Stimulated activated CD4-positive, alpha-beta T cell treated with anti-CD3 and anti-CD28 coated beads, Interleukin-15, amount 100 ng/mL, for 24 hours (primary cell): ENCODE data around the gene SSBP4.
A peak's percentile ranks its signal among the peaks of the same experiment; 100 is the strongest.
"Not testable (repeated sequence)": the region's sequence is repeated elsewhere in the genome, so short reads cannot be mapped to it uniquely, and the experiment has no call there.

Source experiments
- DNase-seq: peaks from one replicate; pipeline ENCODE4 v3.0.0-alpha.2; 2020

The SSBP4 gene

DNA sequence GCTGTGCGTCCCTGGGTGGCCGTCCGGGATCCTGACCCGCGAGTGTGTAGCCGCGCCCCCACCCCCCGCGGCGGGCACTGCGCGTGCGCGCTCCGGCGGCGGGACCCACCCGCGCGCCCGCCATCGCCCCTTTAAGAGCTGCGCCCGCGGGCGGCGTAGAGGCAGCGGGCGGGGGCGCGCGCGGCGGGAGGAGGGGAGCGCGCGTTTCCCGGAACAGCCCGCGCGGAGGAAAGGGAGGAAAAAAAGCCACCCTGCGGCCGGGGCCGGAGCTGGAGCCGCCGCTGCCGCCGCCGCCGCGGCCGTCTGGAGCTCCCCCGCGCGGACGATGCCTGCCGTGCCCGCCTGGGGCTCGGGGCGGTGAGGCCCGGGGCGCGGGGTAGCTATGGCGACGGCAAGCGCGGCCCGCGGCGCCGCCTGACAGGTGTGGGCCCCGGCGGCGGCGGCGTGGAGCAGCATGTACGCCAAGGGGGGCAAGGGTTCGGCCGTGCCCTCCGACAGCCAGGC, at the start of gene SSBP4:
Gene SSBP4, plus strand, starts transcription at position 204 of the 504 bp plus-strand sequence. Its CDS starts 251 bp downstream, at position 455.
- DNase-seq, result peak; percentile 78

DNA sequence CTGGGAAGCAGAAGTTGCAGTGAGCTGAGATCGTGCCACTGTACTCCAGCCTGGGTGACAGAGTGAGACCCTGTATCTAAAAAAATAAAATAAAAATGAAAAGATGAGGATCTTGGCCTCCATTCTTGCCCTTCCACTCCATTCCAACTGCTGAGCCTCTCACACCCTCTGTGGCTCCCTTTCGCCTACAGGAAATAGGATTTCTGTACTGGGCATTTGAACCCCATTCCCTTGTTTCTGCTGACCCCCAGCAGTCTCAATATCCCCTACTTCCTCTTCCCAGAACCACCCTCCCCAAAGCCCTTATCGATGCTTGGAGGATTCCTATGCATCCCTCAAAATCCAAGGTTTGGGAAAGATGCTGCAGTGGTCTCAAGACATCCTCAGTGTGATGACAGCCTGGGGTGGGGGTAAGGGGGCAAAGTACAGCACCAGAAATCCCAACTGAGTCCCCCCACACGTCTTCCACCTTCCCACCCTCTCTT, 45.7 kb upstream of the SSBP4 start:
- no peak for DNase-seq

DNA sequence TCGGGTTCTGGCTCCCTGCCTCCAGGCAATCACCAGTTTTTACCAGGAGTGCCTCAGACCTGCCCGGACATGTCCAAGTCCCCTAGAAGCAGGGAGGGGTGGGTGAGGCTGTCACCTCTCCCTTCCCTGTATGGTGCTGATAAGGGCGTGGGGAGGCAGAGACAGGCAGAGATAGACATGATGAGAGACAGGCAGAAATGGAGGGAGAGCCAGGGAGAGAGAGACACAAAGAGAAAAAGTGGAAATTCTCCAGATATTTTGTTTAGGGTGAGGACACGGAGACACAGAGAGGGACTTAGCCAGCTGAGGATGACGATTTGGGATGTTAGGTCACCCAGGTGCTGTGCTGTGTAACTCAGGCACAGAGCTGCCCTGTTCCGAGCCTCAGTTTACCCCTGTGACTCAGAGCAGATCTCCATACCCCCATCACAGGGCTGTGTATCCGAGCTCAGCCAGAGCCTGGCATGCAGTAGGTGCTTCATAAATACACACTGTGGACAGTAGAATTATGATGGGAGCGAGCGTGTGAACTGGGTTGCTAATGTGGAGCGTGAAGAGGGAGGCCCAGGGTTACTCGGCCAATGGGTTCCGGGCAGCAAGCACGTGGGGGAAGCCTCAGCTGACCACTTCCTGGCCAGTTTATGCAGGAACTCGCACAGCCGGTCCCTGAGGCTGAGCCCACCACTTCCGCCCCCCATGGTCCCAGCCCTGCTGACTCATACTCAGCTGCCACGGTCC, 45.1 kb upstream of the SSBP4 start:
- DNase-seq, result peak; percentile 64

DNA sequence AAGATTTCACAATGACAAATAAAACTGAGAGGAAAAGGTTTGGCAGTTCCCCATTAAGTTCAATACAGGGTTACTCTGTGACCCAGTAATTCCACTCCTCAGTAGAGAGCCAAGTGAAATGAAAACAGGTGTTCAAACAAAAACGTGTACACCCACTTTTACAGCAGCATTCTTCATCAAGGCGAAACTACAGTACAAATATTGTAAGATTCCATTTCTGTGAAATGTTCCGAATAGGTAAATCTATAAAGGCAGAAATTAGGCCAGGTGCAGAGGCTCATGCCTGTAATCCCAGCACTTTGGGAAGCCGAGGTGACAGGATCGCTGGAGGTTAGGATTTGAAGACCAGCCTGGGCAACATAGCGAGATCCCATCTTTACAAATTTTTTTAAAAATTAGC, 42.2 kb upstream of the SSBP4 start:
- DNase-seq, result no peak

DNA sequence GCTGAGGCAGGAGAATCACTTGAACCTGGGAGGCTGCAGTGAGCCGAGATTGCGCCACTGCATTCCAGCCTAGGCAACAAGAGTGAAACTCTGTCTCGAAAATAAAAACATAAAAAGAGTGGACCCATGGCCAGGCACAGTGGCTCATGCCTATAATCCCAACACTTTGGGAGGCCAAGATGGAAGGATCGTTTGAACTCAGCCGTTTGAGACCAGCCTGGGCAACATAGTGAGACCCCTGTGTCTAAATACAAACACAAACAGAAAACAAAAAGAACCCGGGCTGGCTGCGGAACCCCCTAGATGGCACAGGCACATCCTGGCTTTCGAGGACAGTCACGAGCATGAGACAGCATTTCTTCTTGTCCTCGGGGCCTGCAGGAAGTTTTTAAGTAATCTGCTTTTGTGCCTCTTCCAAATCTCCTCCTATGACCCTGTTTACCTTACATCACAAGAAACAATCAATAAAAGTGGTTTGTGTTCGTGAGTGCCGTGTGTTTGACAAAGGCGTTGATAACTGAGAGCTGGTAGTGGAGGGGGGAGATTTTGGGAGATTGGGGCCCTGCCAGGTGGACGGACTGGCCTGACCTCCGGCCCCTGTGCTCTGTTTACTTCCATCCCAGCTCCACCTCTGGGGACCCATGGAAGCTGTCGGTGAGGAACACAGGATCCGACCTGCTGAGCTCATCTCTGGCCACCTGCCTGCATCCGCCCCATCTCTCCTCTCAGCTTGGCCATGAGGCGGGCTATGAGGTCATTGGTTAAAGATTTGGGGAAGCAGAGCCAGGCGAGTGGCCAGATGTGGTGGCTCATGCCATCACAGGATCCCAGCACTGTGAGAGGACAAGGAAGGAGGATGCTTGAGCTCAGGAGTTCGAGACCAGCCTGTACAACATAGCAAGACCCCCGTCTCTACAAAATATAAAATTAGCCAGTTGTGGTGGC, 39.1 kb upstream of the SSBP4 start:
- DNase-seq, result no peak

DNA sequence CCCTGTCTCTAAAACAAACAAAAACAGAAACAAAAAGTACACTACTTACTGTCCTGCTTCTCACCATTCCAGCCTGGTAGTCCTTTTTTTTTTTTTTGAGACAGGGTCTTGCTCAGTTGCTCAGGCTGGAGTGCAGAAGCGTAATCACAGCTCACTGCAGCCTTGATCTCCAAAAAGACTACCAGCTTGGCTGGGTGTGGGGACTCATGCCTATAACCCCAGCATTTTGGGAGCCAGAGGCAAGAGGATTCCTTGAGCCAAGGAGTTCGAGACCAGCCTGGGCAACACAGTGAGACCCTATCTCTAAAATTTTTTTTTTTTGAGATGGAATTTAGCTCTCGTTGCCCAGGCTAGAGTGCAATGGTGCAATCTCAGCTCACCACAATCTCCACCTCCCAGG, 38.4 kb upstream of the SSBP4 start:
- no peak for DNase-seq

DNA sequence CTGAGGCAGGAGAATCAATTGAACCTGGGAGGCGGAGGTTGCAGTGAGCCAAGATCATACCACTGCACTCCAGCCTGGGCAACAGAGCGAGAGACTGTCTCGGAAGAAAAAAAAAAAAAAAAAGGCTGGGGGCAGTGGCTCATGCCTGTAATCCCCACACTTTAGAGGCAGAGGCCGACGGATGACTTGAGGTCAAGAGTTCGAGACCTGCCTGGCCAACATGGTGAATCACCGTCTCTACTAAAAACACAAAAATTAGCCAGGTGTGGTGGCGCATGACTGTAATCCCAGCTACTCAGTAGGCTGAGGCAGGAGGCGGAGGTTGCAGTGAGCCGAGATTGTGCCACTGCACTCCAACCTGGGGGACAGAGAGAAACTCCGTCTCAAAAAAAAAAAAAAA, 35.6 kb upstream of the SSBP4 start:
- not testable (repeated sequence) for DNase-seq

DNA sequence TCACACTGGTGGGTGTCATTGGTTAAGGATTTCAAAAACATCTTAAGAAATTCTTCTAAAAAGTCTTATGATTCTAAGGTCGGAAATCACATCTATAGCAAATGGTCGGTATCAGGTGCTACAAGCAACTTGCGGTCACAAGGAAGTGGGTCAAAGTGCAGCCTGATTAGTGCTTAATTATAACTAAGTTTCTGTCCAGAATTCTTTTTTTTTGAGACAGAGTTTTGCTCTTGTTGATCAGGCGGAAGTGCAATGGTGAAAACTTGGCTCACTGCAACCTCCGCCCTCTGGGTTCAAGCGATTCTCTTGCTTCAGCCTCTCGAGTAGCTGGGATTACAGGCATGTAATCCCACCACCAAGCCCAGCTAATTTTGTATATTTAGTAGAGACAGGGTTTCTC, 34.4 kb upstream of the SSBP4 start:
- DNase-seq, result no peak

DNA sequence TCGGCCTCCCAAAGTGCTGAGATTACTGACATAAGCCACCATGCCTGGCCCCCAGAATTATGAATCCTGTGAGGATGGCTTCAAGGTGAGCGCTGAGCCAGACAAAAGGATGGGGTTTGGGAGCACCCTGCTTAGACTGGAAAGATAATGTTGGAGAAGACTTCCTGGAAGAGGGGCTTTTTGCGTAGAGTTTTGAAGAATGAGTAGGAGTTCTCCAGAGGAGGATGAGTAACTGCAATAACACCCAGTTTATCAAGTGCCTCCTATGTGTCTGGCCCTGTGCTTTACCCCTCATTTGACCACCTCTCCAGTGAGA, 33.9 kb upstream of the SSBP4 start:
- DNase-seq, result no peak

DNA sequence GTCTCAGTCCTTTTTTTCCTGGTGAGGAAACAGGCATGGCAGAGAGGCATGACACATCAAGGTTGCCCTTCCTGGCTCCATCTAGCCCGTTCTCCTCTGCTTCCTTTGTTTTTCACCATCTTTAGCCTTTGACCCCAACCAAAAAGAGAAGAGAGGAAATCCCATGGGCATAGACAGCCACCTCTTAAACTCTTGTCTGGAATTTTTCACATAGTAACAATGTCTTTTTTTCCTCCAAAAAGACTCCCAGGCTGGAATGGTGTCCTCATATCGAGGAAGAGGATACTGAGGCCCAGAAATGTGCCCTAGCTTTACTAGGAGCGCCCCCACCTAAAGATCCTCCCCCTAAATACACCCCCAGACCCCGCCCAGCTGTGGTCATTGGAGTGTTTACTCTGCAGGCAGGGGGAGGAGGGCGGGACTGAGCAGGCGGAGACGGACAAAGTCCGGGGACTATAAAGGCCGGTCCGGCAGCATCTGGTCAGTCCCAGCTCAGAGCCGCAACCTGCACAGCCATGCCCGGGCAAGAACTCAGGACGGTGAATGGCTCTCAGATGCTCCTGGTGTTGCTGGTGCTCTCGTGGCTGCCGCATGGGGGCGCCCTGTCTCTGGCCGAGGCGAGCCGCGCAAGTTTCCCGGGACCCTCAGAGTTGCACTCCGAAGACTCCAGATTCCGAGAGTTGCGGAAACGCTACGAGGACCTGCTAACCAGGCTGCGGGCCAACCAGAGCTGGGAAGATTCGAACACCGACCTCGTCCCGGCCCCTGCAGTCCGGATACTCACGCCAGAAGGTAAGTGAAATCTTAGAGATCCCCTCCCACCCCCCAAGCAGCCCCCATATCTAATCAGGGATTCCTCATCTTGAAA, 33.3 kb upstream of the SSBP4 start, which contains the start of gene GDF15:
Gene GDF15, plus strand, starts transcription at position 484 of the 868 bp plus-strand sequence. Its CDS starts 32 bp downstream, at position 516.
- peak; percentile 50 for DNase-seq

DNA sequence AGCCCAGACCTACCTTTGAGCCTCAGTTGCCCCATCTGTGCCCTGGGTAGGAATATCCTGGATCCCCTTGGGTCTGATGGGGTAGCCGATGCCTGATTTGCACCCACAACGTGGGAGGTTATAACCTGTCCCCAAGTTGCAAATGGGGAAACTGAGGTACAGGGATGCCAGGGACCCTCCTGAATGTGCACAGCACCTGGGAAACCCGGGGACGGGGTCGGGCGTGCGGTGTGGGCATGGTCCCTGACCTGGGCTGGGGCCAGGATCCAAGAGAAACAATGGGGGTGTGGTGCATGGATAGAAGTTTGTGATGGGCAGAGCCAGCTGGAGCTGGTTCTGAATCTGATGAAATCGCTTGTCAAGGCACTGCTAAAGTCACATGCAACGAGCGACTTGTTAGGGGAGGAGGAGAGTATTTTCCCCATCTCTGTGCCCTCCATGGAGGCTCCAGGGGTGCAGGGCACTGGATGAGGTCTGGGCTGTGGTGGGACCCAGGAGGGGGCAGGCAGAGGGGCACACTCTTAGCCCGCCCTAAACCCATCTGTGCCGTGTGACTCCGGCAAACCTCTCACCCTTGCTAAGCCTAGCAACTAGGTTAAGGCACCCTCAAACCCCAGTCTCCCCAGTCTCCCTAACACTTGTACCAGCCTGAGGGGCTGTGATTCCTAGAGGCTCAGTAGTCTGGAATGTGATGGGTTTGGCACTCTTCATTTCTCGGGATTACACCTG, 32.5 kb upstream of the SSBP4 start:
- no peak for DNase-seq

DNA sequence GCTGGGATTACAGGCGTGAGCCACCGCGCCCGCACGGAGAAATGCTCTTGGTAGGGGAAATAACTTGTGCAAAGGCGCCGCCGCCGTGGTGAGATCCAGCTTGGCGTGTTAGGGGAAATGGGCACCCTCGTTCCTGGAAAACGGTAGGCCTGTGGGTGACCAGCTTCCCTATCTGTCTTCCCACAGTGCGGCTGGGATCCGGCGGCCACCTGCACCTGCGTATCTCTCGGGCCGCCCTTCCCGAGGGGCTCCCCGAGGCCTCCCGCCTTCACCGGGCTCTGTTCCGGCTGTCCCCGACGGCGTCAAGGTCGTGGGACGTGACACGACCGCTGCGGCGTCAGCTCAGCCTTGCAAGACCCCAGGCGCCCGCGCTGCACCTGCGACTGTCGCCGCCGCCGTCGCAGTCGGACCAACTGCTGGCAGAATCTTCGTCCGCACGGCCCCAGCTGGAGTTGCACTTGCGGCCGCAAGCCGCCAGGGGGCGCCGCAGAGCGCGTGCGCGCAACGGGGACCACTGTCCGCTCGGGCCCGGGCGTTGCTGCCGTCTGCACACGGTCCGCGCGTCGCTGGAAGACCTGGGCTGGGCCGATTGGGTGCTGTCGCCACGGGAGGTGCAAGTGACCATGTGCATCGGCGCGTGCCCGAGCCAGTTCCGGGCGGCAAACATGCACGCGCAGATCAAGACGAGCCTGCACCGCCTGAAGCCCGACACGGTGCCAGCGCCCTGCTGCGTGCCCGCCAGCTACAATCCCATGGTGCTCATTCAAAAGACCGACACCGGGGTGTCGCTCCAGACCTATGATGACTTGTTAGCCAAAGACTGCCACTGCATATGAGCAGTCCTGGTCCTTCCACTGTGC, 30.9 kb upstream of the SSBP4 start:
- peak; percentile 84 for DNase-seq

DNA sequence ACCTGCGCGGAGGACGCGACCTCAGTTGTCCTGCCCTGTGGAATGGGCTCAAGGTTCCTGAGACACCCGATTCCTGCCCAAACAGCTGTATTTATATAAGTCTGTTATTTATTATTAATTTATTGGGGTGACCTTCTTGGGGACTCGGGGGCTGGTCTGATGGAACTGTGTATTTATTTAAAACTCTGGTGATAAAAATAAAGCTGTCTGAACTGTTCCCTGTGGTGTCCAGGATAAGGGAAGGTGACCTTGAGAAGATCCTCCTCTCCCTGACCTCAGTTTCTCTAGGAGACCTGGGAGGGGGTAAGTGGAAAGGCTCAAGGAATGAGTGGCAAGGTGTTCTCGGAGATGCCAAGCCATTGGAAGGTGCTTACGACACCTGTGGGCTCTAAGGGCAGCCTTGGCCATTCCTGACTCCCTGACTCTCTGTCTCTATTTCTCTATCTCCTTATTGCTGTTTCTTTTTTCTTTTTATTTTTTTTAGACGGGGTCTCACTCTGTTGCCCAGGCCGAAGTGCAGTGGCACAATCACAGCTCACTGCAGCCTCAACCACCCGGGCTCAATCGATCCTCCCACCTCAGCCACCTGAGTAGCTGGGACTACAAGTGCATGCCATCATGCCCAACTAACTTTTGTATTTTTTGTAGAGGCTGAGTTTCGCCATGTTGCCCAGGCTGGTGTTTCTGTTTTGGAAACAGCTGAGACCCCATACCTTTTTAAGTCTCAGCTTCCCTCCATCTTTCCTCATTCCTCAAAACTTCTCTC, 30.1 kb upstream of the SSBP4 start:
- no peak for DNase-seq

DNA sequence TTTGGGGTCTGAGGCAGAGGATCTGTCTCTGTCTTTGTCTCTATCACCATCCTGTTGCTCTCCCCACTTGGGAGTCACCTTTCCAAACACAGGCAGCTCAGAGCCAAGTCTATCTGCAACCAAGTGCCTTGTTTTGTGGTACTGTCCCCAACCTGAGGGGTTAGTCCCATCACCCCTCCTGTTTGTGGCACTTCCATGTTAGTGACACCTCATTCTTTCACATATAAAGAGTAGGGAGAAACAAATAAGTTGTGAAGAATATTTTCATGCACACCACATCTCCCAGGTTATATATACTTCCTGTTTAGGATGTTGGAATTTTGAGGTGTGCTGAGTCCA, 29.5 kb upstream of the SSBP4 start:
- DNase-seq, result no peak

DNA sequence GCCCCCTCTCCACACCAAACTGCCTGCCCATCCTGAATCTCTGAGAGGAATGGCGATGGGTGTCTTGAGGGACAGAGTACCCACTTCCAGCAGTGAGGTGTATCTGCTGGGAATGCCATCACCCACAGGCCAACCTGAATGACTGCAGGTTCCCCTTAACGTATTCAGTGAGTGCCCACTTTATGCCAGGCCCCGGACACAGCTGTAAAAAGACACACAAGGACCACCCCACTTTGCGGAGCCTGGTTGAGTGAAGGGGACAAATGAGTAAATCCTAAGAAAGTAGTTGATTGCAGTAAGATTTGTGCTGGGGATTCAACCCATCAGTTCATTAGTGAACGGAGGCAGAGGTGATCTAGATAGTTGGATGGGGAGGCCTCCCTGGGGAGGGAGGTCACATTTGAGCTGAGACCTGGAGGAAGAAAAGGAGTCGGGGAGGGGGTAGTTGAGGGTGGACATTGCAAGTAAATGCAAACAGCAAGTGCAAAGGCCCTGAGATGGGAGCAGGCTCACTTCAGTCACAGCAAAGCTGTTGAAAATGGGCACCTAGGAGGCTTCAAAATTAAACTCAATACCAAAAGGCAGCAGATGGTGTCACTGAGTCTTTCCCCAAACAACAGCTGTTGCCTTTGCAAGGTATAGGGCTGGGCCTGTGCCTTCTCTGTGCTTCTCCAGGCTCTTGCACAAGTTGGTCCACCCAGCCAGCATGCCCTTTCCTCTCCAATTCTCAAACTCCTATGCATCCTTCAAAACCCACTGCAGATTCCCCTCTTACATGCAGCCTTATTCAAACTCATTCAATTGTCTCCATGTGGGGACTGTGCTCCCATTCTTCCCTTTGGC, 28.9 kb upstream of the SSBP4 start:
- no peak for DNase-seq

DNA sequence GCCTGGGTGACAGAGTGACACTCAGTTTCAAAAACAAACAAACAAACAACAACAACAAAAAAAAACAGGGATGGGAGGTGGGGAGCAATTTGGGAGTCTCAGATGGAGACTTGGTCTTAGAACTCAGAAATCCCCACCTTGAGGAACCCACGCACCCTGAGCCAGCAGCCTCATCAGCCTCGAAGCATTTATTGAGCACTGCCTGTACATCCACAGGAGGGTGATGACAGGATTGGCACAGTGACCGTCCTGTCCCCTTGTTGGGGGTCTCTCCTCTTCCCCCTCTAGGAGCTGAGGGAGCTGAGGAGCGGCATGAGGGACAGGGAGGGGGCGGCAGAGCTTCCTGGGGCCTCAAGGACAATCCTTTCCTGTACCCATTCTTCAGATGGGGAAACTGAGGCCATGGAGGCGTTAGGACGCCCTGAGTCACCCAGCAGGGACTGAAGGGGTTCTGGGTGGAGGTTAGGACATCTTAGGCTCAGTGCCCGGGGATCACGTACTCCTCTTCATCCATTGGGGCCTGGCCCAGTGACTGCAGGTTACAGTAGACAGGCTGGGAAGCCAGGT, 27.6 kb upstream of the SSBP4 start:
- DNase-seq, result no peak

DNA sequence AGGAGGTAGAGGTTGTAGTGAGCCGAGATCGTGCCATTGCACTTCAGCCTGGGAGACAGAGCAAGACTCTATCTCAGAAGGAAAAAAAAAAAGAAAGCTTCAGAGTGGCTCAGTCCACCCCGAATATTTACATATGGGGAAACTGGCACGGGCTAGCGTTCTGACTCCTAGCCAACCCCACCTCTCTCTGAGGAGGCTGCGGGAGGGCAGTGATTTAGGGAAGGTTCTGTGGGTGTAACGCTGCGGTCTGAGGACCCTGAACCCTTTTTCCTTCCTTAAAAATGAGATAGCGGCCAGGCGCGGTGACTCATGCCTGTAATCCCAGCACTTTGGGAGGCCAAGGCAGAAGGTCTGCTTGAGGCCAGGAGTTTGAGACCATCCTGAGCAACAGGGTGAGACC, 26.8 kb upstream of the SSBP4 start:
- no peak for DNase-seq

DNA sequence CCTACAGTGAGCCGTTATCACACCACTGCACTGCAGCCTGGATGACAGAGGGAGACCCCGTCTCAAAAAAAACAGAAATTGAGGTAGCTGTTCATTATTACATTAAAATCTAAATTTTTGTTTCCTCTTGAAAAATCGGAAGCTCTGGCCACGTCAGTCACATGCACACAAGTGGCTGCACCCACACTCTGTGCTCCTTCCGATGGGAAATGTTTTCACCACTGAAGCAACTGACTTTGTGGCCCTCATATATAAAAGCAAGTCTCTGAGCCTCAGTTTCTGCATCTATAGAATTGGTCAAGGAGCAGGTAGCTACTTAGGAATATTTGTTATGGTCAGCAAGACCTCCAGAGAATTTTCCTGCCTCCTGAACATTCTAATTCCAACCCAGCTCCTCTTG, 26.3 kb upstream of the SSBP4 start:
- DNase-seq, result no peak

DNA sequence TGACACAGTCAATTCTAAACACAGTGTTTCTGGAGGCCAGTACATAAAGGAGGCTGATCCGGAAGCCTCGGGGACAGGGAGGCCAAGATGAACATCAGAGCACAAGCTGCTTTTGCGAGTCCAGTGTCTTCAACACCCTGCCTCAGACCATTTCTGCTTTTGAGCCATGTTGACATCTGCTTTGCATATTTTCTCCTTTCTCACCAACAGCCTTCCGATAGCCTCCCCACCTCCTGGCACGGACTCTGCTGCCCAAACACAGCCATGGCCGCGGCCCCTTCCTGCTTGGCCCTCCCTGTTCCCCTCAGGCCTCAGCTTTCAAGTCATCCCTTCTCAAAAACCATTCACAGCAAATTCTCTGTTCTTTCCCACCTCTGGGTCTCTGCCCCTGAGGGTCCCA, 25.4 kb upstream of the SSBP4 start:
- no peak for DNase-seq
